ENCODE measurements around the gene SFTPA2.
"Not testable (repeated sequence)": the region's sequence is repeated elsewhere in the genome, so short reads cannot be mapped to it uniquely, and the experiment has no call there.

Gene SFTPA2

DNA sequence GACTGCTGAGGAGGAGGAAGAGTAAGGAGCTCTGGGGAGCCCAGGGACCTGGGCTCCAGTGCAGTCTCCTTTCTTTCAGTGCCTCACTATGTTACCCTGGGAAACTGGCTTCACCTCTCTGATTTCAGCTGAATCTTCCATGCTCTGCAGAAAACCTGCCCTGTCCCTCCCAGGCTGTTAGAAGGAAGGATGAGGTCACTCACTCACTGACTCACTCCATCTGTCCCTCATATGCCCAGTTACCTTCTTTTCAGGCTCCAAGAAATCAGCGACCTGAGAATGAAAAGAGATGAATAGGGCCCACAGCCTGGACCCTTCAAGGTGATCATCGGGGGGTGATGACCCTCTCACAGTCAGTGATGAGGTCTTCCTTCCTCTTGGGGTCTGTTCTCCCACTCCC is 481 bp downstream of the SFTPA2 start:
- DNase-seq (ENCODE audit: low read depth in 2 of 2) = no peak

DNA sequence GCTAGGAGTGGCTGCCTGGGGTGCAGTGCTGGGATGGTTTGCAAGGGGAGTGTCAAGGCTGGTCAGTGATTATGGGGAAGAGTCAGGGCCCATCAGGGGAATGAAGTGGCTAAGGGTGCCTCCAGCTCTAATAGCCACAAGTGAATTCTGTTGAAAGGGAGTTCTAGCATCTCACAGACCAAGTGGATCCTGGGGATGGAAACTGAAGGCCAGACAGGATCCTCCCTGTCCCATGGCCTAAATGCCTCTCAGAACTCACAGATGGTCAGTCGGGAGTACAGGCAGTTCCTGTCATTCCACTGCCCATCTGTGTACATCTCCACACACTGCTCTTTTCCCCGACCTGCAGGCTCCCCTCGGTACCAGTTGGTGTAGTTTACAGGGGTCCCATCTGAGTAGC is 3.2 kb downstream of the SFTPA2 start:
- DNase-seq (ENCODE audit: low read depth in 2 of 2) = not testable (repeated sequence)

DNA sequence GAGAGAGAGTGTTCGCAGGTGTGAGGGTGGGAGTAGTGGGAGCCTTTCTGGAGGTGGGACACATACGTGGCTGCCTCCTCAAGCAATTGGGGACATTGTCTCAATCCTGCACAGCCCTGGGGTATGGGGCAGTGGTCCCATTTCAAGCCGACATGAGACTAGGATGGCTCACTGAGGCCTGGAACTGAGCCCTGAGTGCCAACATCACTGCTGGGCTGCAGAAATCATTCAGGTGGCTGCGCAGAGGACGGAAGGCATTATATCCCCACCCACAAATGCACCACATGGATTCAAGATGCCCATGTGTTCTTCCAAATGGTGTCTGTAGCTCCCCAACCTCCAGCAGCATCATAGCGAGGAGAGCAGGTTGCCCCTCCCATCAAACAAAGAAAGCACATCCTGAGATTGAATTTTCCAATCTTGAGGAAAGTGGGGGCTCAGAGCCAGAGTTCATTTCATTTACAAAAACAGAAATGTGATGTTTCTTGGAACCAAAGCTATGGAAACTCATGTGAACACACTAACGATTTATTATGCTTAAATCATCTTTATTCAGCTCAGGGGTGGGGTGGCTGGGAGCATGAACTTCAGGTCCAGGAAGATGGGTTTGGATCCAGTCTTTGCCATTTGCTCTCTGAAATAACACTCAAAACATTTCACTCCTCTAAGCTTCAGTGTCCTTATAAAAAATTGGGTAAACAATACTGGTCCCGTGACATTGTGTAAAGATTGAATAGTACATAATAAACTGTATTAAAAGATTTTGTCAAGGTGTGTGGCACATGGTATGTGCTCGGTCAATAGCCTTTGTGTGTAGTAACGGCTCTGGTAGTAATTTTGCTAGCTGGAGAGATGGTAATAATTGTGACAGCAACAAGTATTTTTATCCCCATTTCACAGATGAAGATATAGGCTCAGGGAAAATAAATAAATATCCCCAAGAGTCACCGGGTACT is 4.6 kb downstream of the SFTPA2 start:
- no peak for DNase-seq (ENCODE audit: low read depth in 2 of 2)

DNA sequence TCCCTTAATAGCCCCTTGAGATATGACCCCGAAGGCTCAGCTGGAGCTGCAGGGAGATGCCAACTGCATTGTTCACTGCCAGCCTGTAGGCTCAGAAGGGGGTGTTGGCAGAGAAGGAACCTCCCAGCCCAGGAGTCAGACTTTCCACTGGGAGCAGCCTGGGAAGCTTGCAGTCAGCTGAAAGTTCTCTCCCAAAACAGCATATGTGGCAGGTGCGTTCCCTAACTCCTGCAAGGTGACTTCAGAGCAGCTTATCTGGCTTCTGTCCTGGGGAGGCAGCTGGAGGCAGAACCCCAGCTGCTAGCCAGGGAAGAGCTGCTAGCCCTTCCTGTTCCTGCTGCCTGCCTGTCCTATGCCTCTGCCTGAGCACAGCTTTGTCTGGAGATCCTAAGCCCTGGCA is 8.1 kb downstream of the SFTPA2 start:
- DNase-seq (ENCODE audit: low read depth in 2 of 2) = no peak

DNA sequence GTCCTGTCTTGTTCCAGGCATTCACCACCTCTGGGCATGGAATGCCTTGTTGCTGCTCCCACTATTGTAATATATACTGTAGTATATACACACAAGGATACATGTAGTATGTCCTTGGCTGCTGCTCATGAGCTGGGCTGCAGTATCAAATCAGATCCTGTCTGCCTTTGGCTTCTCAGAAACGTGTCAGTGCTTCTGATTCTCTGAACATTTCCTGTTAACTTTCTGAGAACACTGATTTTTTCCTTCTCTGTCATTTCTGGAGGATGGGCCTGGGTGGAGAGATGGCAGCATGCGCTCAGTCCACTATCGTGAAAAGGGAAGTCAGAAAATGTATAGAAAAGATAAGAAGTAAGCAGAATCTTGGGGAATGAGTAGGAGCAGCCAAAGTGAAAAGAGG is 12.2 kb downstream of the SFTPA2 start:
- DNase-seq (ENCODE audit: low read depth in 2 of 2) = no peak

DNA sequence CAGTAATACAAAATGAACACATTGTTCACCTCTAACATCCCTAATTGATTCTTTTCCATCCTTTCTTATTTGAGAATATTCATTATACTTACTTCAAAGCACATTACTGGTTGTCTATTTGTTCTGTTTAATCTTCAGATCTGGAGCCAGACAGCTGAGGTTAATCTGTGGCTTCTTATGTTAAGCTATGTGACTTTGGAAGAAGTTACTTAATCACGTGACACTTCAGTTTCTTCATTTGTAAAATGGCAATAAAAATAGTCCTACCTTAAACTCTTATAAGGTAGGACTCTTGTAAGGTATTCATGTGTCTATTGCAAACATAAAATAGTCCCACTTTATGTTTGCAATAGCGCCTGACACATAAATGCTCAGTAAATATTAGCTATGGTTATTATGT is 13.1 kb downstream of the SFTPA2 start:
- DNase-seq (ENCODE audit: low read depth in 2 of 2) = not testable (repeated sequence)

DNA sequence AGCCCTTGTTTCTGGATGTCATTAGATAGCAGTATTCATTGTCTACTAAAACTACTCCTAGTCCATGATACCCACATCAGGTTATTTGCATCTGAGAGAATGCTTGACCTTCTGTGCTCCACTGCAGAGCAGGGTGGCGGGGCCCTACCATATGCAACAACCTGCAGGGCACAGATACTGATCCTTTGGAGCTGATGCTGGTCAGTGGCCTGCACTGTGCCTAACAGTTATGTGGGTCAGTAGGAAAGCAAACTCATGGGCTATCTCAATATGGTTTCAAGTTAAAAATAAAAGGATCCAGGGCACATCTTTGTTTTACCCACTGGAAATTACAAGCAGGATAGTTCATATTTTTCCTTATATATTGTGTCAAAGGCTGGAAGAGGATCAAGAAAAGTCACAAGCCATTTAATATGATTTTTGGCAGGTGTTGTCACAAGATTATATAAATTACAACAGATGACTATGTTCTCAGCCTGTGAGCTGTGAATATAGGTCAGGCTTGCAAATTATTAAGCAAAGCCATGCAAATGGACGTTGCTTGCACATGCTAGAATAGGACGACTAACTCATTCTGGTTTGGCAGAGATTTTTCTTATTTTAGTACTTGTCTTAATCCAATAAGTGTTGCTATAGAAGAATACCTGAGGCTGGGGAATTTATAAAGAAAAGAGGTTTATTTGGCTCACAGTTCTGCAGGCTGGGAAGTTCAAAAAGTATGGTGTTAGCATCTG is 15.1 kb downstream of the SFTPA2 start:
- not testable (repeated sequence) for DNase-seq (ENCODE audit: low read depth in 2 of 2)

DNA sequence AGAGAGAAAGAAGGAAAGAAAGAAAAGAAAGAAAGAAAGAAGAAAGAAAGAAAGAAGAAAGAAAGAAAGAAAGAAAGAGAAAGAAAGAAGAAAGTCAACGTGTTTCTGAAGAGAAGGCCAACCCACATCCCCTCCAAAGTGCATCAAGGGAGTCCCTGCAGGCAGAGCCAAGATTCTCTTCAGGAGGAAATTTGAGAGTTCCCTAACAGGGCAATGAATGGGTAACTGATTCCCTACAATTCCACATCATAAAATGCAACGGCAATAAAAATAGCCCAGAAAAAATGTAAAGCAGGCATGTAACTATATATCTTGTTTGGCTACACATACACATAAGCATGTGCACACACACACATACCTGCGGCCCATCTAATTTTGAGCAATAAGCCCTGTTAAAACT is 15.8 kb downstream of the SFTPA2 start:
- DNase-seq (ENCODE audit: low read depth in 2 of 2) = not testable (repeated sequence)

DNA sequence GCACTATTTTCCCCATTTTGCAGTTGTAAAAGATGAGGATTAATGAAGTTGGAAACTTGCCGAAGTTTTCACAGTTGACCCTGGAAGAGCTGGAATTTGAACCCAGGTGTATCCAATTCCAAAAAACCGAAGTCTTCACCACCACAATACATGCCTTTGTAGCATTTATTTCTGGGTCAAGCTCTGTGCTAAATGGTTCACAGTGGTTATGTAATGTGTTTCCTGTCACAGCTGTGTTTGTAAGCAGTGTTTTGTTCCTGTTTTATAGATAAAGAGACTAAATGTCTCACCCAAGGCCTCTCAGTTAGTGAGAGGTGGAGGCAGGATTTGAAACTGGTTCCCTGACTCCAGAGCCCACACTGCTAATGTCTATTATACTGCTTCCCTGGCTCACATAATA is 17.6 kb downstream of the SFTPA2 start:
- no peak for DNase-seq (ENCODE audit: low read depth in 2 of 2)

DNA sequence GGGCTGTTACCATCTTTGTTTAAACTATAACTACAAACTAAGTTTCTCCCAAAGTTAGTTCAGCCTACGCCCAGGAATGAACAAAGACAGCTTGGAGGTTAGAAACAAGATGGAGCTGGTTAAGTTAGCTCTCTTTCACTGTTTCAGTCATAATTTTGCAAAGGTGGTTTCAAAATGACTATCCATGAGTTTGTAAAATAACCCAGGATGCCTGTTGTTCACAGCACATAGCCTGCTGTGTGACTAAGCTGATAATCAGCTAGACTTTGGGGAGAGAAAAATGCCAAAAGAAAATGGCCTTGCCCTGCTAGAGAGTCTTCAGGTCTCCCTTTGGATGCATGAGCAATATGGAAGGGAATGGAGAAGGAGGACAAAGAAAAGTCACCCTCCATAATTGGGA is 19.3 kb downstream of the SFTPA2 start:
- not testable (repeated sequence) for DNase-seq (ENCODE audit: low read depth in 2 of 2)

DNA sequence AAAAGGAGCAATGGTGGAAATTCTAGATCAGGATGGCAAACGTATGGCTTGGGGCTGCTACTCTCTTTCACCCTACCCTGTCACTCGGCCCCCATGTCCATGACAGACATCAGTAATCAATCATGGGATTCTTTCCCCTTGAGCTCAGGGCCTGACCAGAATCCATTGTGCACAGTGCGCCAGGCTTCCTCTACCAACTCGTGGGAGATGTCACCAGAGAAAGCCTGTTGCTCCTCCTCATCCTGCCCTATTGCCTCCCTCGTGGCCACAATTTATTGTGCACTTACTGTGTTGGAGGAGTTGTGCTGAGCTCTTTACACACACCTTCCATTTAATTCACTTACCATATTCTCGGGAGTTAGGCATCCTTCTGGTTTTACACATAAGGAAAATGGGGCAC is 21.9 kb downstream of the SFTPA2 start:
- DNase-seq (ENCODE audit: low read depth in 2 of 2) = not testable (repeated sequence)

DNA sequence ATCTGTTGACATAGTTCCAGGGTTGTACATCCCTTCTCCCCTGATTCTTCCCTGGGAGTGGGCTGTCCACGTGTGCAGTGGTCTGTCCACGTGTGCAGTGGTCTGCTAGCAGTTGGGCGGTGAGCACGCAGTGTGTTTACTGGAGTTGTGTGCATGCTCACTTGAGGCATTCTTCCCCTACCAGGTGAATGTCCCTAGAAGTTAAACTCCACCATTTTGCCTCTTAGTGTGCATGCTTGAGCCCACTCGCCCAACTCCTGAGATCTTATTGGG is 26.4 kb downstream of the SFTPA2 start:
- DNase-seq (ENCODE audit: low read depth in 2 of 2) = not testable (repeated sequence)

DNA sequence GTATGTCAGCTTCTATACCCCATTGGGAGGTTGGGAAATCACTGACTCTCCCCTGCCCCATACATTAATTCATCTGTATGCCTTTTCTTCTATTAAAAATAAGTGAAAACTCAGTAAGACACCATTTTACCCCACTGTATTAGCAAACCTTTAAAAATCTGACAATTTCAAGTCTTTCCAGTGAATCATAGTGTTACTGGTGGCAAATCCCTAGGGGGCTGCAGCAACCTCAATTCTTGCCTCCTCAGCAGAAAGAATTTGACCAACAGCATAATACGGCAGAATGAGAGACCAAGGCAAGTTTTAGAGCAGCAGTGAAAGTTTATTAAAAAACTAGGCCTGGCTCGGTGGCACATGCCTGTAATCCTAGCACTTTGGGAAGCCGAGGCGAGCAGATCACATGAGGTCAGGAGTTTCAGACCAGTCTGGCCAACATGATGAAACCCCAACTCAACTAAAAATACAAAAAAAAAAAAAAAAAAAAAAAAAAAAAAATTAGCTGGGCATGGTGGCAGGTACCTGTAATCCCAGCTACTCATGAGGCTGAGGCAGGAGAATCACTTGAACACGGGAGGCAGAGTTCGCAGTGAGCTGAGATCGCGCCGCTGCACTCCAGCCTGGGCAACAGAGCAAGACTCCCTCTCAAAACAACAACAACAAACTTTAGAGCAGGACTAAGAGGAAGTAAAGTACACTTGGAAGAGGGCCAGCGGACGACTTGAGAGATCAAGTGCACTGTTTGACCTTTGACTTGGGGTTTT is 26.9 kb downstream of the SFTPA2 start:
- DNase-seq (ENCODE audit: low read depth in 2 of 2) = not testable (repeated sequence)

DNA sequence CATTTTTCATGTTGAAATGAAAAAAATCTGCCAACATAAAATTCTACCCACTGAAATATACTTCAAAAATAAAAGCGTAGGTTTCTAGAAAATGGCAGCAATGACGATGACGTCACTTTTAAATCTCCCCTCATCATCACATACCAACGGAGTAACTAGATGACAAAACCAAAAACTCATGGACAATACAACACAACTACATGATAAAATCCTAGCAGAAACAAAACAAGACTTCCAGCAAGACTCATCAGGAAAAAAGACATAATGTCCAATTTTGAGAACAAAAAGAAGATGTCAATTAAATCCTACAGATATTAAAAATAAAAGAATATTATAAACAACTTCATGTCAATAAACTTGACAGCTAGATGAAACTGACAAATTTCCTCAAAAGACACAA is 31.9 kb downstream of the SFTPA2 start:
- DNase-seq (ENCODE audit: low read depth in 2 of 2) = not testable (repeated sequence)

DNA sequence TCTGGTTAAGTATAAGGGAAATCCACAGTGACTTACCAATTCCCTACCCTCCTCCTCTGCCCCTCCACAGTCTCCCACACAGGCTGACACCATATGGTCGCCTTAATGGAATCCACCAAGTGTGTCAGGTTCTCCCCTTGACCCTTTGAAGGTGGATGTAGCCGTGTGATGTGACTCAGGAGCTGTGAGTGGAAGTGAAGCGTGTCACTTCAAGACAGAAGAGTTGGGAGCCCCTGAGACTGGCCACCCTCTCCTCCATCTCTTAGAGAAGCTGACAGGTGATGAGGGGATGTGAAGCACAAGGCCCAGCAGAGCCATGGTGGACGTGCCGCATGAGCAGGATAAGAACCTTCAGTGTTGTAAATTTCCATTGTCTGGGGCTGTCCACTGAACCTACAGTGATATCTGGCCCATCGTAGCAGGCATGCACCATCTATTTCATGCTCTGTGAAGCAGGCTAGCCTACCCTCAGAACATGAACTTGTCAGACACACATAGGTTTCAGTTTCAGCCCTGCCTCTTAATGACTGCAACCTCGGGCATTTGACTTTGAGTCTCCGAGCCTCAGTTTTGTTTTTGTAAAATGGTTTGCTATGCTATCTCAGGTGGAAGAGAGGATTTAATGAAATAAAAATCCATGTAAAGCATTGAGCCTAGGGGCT is 35.0 kb downstream of the SFTPA2 start:
- DNase-seq (ENCODE audit: low read depth in 2 of 2) = not testable (repeated sequence)

DNA sequence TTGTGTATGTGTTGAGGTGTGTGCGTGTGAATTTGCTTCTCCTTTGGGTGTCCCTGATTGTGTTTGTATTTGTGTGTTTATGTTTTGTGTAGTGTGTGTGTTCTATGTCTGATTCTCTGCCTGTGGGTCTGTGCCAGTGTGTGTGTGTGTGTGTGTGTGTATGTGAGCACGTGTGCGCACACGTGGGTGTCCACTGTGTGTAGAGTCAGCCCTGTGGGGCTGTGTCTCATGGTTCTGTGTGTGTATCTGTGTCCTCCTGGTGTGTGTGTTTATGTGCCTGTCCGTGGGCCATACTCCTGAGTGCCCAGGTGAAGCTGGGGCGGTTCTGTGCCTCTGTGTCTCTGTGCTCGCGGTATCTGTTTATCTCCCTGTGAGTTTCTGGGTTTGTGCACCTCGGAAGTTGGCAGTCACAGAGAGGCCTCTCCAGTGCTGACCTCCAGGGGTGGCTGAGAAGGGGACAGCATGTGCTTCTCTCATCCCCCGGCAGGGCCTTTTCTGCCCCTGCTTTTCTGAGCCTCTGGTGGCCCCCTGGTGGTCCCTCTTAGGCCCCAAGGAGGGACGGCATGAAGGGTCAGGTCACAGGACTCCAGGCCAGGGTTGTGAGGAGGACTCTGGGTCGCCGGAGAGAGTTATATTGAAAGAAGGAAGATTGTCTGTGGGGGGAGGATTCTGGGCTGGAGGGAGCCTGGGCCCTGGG is 36.9 kb downstream of the SFTPA2 start:
- DNase-seq (ENCODE audit: low read depth in 2 of 2) = not testable (repeated sequence)

DNA sequence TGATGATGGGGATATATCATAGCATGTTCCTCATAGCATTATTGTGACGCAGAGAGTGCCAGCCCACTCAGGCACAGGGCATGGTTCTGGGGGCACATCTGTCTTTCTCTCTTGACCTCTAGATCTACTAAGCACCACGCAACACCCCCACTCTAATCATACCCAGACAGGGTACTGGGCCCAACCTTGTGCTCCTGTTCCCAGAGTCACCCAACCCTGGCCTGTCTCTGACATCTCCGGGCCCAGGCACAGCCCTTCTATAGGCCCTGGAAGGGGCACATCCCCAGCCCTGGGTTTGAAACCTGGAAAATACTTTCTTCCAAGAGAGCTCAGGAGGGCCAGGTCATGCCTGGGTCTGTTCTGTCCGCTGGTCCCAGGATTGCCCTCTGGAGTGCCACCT is 37.7 kb downstream of the SFTPA2 start:
- not testable (repeated sequence) for DNase-seq (ENCODE audit: low read depth in 2 of 2)

DNA sequence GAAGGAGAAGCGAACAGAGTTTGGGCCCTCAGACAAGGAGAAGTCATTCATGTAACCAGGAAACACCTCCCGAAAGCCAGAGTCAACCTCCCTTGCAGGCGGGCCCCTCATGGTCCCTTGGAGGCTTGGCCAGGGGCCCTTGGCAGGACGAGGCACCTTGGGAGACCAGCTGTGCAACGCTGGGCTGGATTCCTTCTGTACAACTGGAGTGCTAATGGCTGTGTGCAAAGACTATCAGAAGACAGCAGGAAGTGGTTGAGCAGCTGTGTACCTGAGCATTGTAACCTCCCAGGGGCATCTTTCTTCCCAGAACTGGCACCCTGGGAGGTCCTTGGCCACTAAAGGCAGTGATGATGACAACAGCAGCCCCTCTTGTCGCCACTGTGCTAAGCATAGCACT is 38.5 kb downstream of the SFTPA2 start:
- not testable (repeated sequence) for DNase-seq (ENCODE audit: low read depth in 2 of 2)

DNA sequence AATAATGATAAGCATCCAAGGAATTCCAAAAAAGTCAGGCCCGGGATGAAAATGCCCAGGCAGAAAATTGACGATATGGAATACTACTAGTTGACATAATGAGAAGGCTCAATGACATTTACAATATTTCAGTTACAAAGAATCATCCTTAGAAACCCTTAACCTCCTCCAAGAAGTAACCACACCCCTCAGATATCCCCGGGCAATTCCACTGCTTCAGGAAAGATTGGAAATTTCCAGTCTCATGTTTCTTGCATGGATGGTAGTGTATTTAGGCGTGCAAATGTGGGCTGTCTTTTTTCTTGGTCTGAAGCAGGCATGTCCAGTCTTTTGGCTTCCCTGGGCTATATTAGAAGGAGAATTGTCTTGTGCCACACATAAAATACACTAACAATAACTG is 42.6 kb downstream of the SFTPA2 start:
- not testable (repeated sequence) for DNase-seq (ENCODE audit: low read depth in 2 of 2)

DNA sequence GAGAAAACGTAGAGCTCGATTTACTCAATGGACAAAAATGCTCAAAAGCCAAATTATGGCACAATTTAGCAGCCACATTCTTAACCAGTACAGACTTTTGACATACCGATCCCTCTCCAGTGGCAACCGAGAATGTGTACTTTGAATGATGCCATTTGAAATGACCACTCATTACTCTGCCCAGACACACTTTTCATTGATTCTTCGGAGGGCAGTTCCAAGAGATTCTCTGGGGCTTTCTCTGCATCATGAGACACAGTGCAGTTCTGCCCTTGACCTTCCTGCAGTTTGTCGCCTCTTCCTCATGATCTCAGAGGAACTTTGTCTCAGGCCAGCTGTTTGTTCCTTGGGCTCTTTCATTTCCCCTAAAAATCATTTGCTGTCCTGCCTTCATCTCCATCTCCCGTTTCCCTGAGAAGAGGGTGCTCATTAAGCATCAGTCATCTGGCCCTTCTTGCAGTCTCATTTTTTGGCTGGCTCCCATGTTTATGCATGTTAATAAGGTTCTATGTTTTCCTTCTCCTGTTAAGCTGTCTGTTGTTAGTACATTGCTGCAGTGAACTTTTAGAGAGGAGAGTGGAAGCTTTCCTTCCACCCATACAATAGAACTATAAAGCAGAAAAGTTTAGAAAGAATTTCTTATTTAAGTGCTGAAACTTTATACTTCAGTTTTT is 43.5 kb downstream of the SFTPA2 start:
- DNase-seq (ENCODE audit: low read depth in 2 of 2) = not testable (repeated sequence)

All from stimulated activated CD4-positive, alpha-beta T cell treated with anti-CD3 and anti-CD28 coated beads, Interleukin-12 subunit alpha, Interleukin-12 subunit beta, amount 100 ng/mL, for 24 hours (primary cell).